ENCODE measurements around the gene XPO5. TPM values are rescaled to one million over a fixed set of nuclear protein-coding genes. Genes with fewer than 3 reads are reported as not detected.

XPO5 gene
- total RNA-seq, 8 experiments from 2014 or later, result 29.4 to 70.9 (median 38.8) TPM

DNA sequence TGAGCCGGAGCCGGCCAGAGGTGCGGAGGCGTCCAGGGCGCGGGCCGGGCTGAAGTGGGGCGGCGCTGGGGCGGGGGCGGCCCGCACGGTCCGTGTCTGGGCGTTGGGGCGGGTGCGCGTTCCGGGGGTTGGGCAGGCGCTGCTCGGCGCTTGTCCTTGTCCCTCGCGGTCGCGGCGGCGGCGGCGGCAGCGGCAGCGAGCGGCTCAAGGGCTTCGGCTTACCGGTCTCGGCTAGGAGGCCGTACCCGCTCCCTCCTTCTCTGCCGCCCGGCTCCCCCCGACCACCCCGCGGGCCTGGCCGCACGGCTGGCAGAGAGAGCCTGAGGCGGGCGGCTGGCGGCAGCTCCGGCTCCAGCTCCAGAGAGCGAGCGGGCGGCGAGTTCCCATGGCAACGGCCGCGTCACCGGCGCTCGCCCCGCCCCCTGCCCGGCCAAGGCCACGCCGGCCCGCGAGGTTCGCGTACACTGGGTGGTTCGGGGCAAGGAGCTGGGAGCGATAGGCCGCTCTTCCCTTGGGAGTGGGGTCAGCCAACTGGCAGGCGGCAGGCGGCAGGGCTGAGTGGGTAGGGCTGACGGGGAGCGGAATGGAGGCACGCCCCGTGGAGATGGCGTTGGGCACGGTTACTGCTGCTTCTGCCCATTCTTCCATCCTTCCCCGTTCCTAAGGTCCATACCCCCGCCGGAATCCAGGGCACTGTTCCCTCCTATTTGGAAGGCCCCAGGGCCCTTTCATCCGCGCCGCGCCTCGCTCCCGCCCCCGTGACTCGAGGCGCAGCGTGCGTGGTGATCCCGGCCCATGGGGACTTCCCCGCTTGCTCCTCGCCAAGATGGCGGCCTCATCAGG is 65.6 kb downstream of the XPO5 start, which contains the start of gene LRRC73:
TSS of gene LRRC73 (minus strand) at position 363 of the 843 bp plus-strand sequence. CDS start 561 bp downstream, outside the sequence.
- ATAC-seq (replicated peaks in 6 of 8), result peak; percentile 82 to 89 (median 84)
- Histone ChIP-seq H3K4me3 (peak within 1 kb of the TSS; percentile 51 to 88 (median 58)), H3K27ac (peak within 1 kb of the TSS; percentile 64 to 72), H3K4me1 (replicated peaks in 1 of 2) (peaks cover 21 to 26% of the 10 kb centered on the region in 2 donors)
- in situ Hi-C loops (cut with MboI; ENCODE audit: low pct_unique_long_range_greater_than_20kb in 2 of 9, low sequenced_read_pairs in 9 of 9, unreplicated experiment in 9 of 9), result loop anchor here in 4 of 9 experiments (10.0 to 25.0 kb wide), 4 partner anchors 55 to 248 kb away; partner anchors contain the start of gene DLK2 (in 1 of the 4)
- 0 to 100% (median 10%) methylated on average over 1 to 6 of the region's 96 CpGs; no CpG with 5 or more reads in 6 of the 10 experiments for WGBS, 10 experiments

- in situ Hi-C loops (cut with MboI; ENCODE audit: low pct_unique_long_range_greater_than_20kb in 2 of 9, low sequenced_read_pairs in 9 of 9, unreplicated experiment in 9 of 9), result loop anchor here in 4 of 9 experiments (10.0 to 25.0 kb wide), 4 partner anchors 55 to 247 kb away; partner anchors contain the start of gene DLK2 (in 1 of the 4)
- ATAC-seq (replicated peaks in 6 of 8), result peak; percentile 3 to 14 (median 7)
- 0 to 28% (median 8%) methylated on average over 4 to 18 of the region's 69 CpGs; no CpG with 5 or more reads in 5 of the 10 experiments for WGBS, 10 experiments
- peak overlapping the region; percentile 34 to 68 for H3K27ac ChIP-seq
- H3K4me3 ChIP-seq, result peak overlapping the region; percentile 51 to 88 (median 58)
- H3K4me1 ChIP-seq (replicated peaks in 1 of 2), result peaks cover 17% of the 10 kb centered on the region in 2 donors
Measured at GRCh38 chr6:43509142-43509983, 66.5 kb downstream of the XPO5 start.

- Histone ChIP-seq H3K4me3 (peak overlapping the region in 3 of 5 donors; percentile 58 to 88 (median 67)), H3K4me1 (replicated peaks in 1 of 2) (peaks cover 15 to 17% of the 10 kb centered on the region in 2 donors), H3K27ac (no peak overlapping the region)
- WGBS, 10 experiments, result 40 to 70% (median 52%) methylated on average over 1 to 2 of the region's 8 CpGs; no CpG with 5 or more reads in 7 of the 10 experiments
- in situ Hi-C loops (cut with MboI; ENCODE audit: low pct_unique_long_range_greater_than_20kb in 2 of 9, low sequenced_read_pairs in 9 of 9, unreplicated experiment in 9 of 9), result loop anchor here in 4 of 9 experiments (10.0 to 25.0 kb wide), 4 partner anchors 54 to 246 kb away; partner anchors contain the start of gene DLK2 (in 1 of the 4)
- no peak for ATAC-seq (replicated peaks in 6 of 8)
Measured at GRCh38 chr6:43508481-43509141, 67.2 kb downstream of the XPO5 start.

- peak overlapping the region in 1 of 5 donors; percentile 5 for H3K4me3 ChIP-seq
- H3K27ac ChIP-seq, result no peak overlapping the region
- peak; percentile 27 to 49 (median 35) for ATAC-seq (replicated peaks in 6 of 8)
- WGBS, 10 experiments, result 0 to 80% (median 40%) methylated on average over 1 to 4 of the region's 14 CpGs; no CpG with 5 or more reads in 1 of the 10 experiments
- peaks cover 15 to 17% of the 10 kb centered on the region in 2 donors for H3K4me1 ChIP-seq (replicated peaks in 1 of 2)
- in situ Hi-C loops (cut with MboI; ENCODE audit: low pct_unique_long_range_greater_than_20kb in 2 of 9, low sequenced_read_pairs in 9 of 9, unreplicated experiment in 9 of 9), result loop anchor here in 4 of 9 experiments (10.0 to 25.0 kb wide), 4 partner anchors 52 to 245 kb away; partner anchors contain the start of gene DLK2 (in 1 of the 4)
Measured at GRCh38 chr6:43506667-43507471, 69.0 kb downstream of the XPO5 start.

GRCh38 chr6:43506171-43506570 is 69.7 kb downstream of the XPO5 start:
- WGBS, 10 experiments, result 77 to 100% (median 86%) methylated on average over 1 to 3 of the region's 3 CpGs; no CpG with 5 or more reads in 4 of the 10 experiments
- in situ Hi-C loops (cut with MboI; ENCODE audit: low pct_unique_long_range_greater_than_20kb in 2 of 9, low sequenced_read_pairs in 9 of 9, unreplicated experiment in 9 of 9), result loop anchor here in 4 of 9 experiments (10.0 to 25.0 kb wide), 4 partner anchors 51 to 244 kb away; partner anchors contain the start of gene DLK2 (in 1 of the 4)
- Histone ChIP-seq H3K4me3 (no peak overlapping the region), H3K4me1 (replicated peaks in 1 of 2) (peaks cover 15 to 17% of the 10 kb centered on the region in 2 donors), H3K27ac (no peak overlapping the region)
- ATAC-seq (replicated peaks in 6 of 8), result no peak

DNA sequence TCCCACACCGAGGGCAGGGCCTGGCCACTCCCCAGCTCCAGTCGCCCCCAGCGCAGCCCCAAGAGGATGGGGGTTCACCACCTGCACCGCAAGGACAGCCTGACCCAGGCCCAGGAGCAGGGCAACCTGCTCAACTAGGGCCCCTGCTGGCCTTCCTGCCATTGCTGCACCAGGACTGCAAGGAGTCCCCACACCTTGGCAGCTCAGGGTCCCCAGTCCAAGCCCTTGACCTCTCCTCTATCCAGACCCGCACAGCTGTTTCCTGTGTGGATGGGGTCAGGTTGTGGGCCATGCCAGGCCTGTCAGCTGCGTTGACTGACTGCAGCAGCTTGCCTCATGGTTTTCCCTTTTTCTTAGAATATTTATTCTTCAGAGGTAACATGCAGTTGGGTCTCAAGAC is 70.1 kb downstream of the XPO5 start:
- H3K4me3 ChIP-seq, result no peak overlapping the region
- peaks cover 13 to 17% of the 10 kb centered on the region in 2 donors for H3K4me1 ChIP-seq (replicated peaks in 1 of 2)
- ATAC-seq (replicated peaks in 6 of 8), result no peak
- 38 to 100% (median 82%) methylated on average over 1 to 3 of the region's 6 CpGs; no CpG with 5 or more reads in 5 of the 10 experiments for WGBS, 10 experiments
- no peak overlapping the region for H3K27ac ChIP-seq
- in situ Hi-C loops (cut with MboI; ENCODE audit: low pct_unique_long_range_greater_than_20kb in 2 of 9, low sequenced_read_pairs in 9 of 9, unreplicated experiment in 9 of 9), result loop anchor here in 4 of 9 experiments (10.0 to 25.0 kb wide), 4 partner anchors 51 to 243 kb away; partner anchors contain the start of gene DLK2 (in 1 of the 4)

DNA sequence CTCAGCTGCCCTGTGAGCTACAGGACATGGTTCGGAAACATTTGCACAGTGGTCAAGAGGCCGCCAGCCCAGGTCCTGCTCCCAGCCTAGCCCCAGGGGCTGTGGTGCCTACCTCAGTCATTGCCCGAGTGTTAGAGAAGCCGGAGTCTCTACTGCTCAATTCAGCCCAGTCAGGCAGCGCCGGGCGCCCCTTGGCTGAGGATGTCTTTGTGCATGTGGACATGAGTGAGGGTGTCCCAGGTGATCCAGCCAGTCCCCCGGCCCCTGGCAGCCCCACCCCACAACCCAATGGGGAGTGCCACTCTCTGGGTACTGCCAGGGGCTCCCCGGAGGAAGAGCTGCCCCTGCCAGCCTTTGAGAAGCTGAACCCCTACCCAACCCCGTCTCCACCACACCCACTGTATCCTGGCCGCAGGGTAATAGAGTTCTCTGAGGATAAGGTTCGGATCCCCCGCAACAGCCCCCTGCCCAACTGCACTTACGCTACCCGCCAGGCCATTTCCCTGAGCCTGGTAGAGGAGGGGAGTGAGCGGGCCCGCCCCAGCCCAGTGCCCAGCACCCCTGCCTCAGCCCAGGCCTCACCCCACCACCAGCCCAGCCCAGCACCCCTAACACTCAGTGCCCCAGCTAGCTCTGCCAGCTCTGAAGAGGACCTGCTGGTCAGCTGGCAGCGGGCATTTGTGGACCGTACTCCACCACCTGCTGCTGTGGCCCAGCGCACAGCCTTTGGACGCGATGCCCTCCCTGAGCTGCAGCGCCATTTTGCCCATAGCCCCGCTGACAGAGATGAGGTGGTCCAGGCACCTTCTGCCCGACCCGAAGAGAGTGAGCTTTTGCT is 70.9 kb downstream of the XPO5 start:
- 88 to 100% (median 96%) methylated on average over 1 to 8 of the region's 26 CpGs; no CpG with 5 or more reads in 5 of the 10 experiments for WGBS, 10 experiments
- ATAC-seq (replicated peaks in 6 of 8), result no peak
- in situ Hi-C loops (cut with MboI; ENCODE audit: low pct_unique_long_range_greater_than_20kb in 2 of 9, low sequenced_read_pairs in 9 of 9, unreplicated experiment in 9 of 9), result loop anchor here in 4 of 9 experiments (10.0 to 25.0 kb wide), 4 partner anchors 50 to 243 kb away; partner anchors contain the start of gene DLK2 (in 1 of the 4)
- H3K4me3 ChIP-seq, result no peak overlapping the region
- peaks cover 10 to 14% of the 10 kb centered on the region in 2 donors for H3K4me1 ChIP-seq (replicated peaks in 1 of 2)
- no peak overlapping the region for H3K27ac ChIP-seq

DNA sequence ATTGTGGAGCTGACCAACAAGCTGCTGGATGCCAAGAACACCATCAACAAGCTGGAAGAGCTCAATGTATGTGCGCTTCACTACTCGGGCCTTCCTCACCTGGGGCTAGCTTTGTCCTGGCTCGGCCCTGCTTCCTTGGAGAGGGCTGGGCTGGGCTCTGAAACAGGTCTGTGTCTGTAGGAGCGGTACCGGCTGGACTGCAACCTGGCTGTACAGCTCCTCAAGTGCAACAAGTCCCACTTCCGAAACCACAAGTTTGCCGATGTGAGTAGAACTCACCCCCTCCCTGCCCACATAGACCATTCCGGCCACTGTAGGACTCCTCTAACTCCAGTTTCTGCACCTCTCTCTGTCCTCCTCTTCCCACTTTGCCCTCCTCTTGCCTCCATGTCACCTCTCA is 72.4 kb downstream of the XPO5 start:
- WGBS, 10 experiments, result 80 to 100% (median 98%) methylated on average over 1 to 4 of the region's 8 CpGs; no CpG with 5 or more reads in 4 of the 10 experiments
- in situ Hi-C loops (cut with MboI; ENCODE audit: low pct_unique_long_range_greater_than_20kb in 2 of 9, low sequenced_read_pairs in 9 of 9, unreplicated experiment in 9 of 9), result loop anchor here in 4 of 9 experiments (10.0 to 25.0 kb wide), 4 partner anchors 49 to 241 kb away; partner anchors contain the start of gene DLK2 (in 1 of the 4)
- no peak overlapping the region for H3K4me3 ChIP-seq
- peaks cover 2 to 7% of the 10 kb centered on the region in 2 donors for H3K4me1 ChIP-seq (replicated peaks in 1 of 2)
- ATAC-seq (replicated peaks in 6 of 8), result no peak
- H3K27ac ChIP-seq, result no peak overlapping the region

DNA sequence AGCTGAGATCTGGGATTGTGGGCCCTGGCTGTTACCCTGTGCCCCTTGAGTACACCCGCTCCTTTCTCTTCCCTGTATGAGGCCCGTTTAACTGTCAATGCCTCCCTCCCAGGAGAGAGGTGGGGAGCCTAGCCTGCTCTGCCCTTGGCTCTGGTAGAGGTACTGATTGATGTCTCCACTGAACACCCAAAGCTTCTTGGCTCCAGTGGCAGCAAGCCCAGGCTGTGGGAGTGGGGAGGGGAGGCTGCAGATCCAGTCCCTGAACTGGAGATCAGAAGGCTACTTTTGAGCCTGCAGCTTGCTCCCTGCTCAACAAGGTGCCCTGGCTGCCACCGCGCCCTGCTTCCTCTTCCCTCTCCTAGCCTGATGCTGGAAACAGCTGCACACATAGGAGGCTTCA is 73.2 kb downstream of the XPO5 start:
- H3K27ac ChIP-seq, result no peak overlapping the region
- WGBS, 10 experiments, result 40 to 70% methylated on average over 1 to 2 of the region's 4 CpGs; no CpG with 5 or more reads in 8 of the 10 experiments
- no peak for ATAC-seq (replicated peaks in 6 of 8)
- in situ Hi-C loops (cut with MboI; ENCODE audit: low pct_unique_long_range_greater_than_20kb in 2 of 9, low sequenced_read_pairs in 9 of 9, unreplicated experiment in 9 of 9), result loop anchor here in 4 of 9 experiments (10.0 to 25.0 kb wide), 4 partner anchors 48 to 240 kb away; partner anchors contain the start of gene DLK2 (in 1 of the 4)
- H3K4me3 ChIP-seq, result no peak overlapping the region
- peaks cover 0 to 7% of the 10 kb centered on the region in 2 donors for H3K4me1 ChIP-seq (replicated peaks in 1 of 2)

GRCh38 chr6:43500921-43501320 is 74.9 kb downstream of the XPO5 start:
- in situ Hi-C loops (cut with MboI; ENCODE audit: low pct_unique_long_range_greater_than_20kb in 2 of 9, low sequenced_read_pairs in 9 of 9, unreplicated experiment in 9 of 9), result loop anchor here in 4 of 9 experiments (10.0 to 25.0 kb wide), 4 partner anchors 46 to 239 kb away; partner anchors contain the start of gene DLK2 (in 1 of the 4)
- no peak for ATAC-seq (replicated peaks in 6 of 8)
- no peak overlapping the region for H3K4me3 ChIP-seq
- 80 to 100% (median 86%) methylated on average over 1 to 2 of the region's 3 CpGs; no CpG with 5 or more reads in 5 of the 10 experiments for WGBS, 10 experiments
- H3K27ac ChIP-seq, result no peak overlapping the region
- no peaks in the 10 kb centered on the region for H3K4me1 ChIP-seq (replicated peaks in 1 of 2)
